ENCODE measurements around the gene KCNA4.
"Not testable (repeated sequence)": the region's sequence is repeated elsewhere in the genome, so short reads cannot be mapped to it uniquely, and the experiment has no call there.

KCNA4 gene

GRCh38 chr11:30016588-30017363 lies at the start of gene KCNA4:
TSS of gene KCNA4 (minus strand) at chr11:30017030. CDS start at chr11:30012678, 4,352 bp downstream.
- Histone ChIP-seq H3K4me3 (ENCODE audit: low read length) (peak within 1 kb of the TSS; percentile 40), H3K27ac (ENCODE audit: low read depth, low read length) (no peak within 1 kb of the TSS), H3K9ac (ENCODE audit: low read length) (no peak within 1 kb of the TSS), H3K36me3 (ENCODE audit: control insufficient read depth, insufficient read depth, low read length) (no peaks in the 10 kb centered on the region), H3K27me3 (ENCODE audit: control insufficient read depth, insufficient read depth, low read length) (peaks cover 5% of the 10 kb centered on the region), H3K4me1 (ENCODE audit: control insufficient read depth, insufficient read depth, low read length) (no peaks in the 10 kb centered on the region)

GRCh38 chr11:30062103-30062502 lies 45.3 kb upstream of the KCNA4 start:
- Histone ChIP-seq H3K27ac (ENCODE audit: low read depth, low read length) (no peak overlapping the region), H3K9ac (ENCODE audit: low read length) (no peak overlapping the region), H3K36me3 (ENCODE audit: control insufficient read depth, insufficient read depth, low read length) (no peaks in the 10 kb centered on the region), H3K4me3 (ENCODE audit: low read length) (no peak overlapping the region), H3K4me1 (ENCODE audit: control insufficient read depth, insufficient read depth, low read length) (no peaks in the 10 kb centered on the region), H3K27me3 (ENCODE audit: control insufficient read depth, insufficient read depth, low read length) (no peaks in the 10 kb centered on the region)

- Histone ChIP-seq H3K27me3 (ENCODE audit: control insufficient read depth, insufficient read depth, low read length) (no peaks in the 10 kb centered on the region), H3K4me1 (ENCODE audit: control insufficient read depth, insufficient read depth, low read length) (no peaks in the 10 kb centered on the region), H3K4me3 (ENCODE audit: low read length) (no peak overlapping the region)
Observed at GRCh38 chr11:30059172-30059815, 42.5 kb upstream of the KCNA4 start.

DNA sequence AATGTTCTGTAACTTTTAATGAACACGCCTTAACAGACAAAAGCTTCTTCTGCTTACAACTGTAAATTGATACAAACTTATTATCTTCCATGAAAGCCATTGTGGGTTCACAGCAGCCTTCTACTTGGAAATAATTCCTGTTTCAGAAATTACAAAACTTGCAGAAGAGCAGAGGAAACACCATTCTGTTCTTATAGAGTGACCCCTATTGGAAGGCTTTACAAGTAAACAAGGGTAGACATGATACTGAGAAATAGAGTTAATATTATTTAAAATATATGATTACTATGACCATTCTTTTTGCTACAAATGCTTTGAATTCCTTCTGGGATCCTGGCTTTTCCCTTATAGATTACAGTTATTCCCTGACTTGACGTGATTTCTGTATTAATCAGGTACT lies 32.4 kb upstream of the KCNA4 start:
- Histone ChIP-seq H3K9ac (ENCODE audit: low read length) (no peak overlapping the region), H3K27me3 (ENCODE audit: control insufficient read depth, insufficient read depth, low read length) (peaks cover 2% of the 10 kb centered on the region), H3K36me3 (ENCODE audit: control insufficient read depth, insufficient read depth, low read length) (no peaks in the 10 kb centered on the region), H3K4me1 (ENCODE audit: control insufficient read depth, insufficient read depth, low read length) (no peaks in the 10 kb centered on the region), H3K27ac (ENCODE audit: low read depth, low read length) (no peak overlapping the region), H3K4me3 (ENCODE audit: low read length) (no peak overlapping the region)

More at GRCh38 chr11:30059172-30059815, 42.5 kb upstream of the KCNA4 start:
- Histone ChIP-seq H3K36me3 (ENCODE audit: control insufficient read depth, insufficient read depth, low read length) (no peaks in the 10 kb centered on the region), H3K27ac (ENCODE audit: low read depth, low read length) (no peak overlapping the region), H3K9ac (ENCODE audit: low read length) (no peak overlapping the region)

GRCh38 chr11:30046578-30046945 lies 29.7 kb upstream of the KCNA4 start:
- Histone ChIP-seq H3K4me3 (ENCODE audit: low read length) (no peak overlapping the region), H3K27ac (ENCODE audit: low read depth, low read length) (no peak overlapping the region), H3K36me3 (ENCODE audit: control insufficient read depth, insufficient read depth, low read length) (no peaks in the 10 kb centered on the region), H3K27me3 (ENCODE audit: control insufficient read depth, insufficient read depth, low read length) (peaks cover 2% of the 10 kb centered on the region), H3K9ac (ENCODE audit: low read length) (no peak overlapping the region), H3K4me1 (ENCODE audit: control insufficient read depth, insufficient read depth, low read length) (no peaks in the 10 kb centered on the region)

DNA sequence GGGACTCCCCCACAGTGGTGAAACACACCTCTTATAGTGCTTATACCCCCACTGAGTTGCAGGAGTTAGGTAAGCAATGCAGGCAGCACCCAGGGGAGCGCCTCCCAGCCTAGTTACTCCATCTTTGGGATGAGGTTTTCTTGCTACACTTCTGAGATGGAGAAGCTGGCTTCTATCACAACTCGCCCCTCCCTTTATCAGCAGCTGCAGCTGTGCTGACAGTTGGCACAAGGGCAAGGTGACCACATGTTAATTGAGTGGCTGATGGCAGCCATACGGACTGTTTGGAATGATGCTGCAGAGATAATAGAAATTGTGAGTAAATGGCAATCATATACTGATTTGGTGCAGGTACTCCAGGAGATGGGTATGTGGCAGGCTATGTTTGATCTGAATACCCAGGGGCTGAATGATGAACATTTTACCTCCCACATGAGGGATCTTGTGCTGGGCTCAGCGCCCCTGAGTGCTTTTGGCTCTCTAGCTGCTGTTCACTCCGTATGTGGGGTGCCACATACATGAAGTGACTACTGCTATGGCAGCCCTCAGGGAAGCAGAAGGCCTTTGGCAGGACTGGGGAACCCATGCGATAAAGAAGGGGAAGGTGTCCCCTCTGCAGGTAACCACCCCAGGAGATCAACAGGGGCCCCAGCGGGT lies 29.2 kb upstream of the KCNA4 start:
- no peaks in the 10 kb centered on the region for H3K4me1 ChIP-seq (ENCODE audit: control insufficient read depth, insufficient read depth, low read length)
- H3K4me3 ChIP-seq (ENCODE audit: low read length): no peak overlapping the region
- no peaks in the 10 kb centered on the region for H3K36me3 ChIP-seq (ENCODE audit: control insufficient read depth, insufficient read depth, low read length)
- H3K9ac ChIP-seq (ENCODE audit: low read length): no peak overlapping the region
- H3K27me3 ChIP-seq (ENCODE audit: control insufficient read depth, insufficient read depth, low read length): peaks cover 2% of the 10 kb centered on the region
- no peak overlapping the region for H3K27ac ChIP-seq (ENCODE audit: low read depth, low read length)

- H3K4me1 ChIP-seq (ENCODE audit: control insufficient read depth, insufficient read depth, low read length): no peaks in the 10 kb centered on the region
Observed at GRCh38 chr11:30045144-30045543, 28.3 kb upstream of the KCNA4 start.

DNA sequence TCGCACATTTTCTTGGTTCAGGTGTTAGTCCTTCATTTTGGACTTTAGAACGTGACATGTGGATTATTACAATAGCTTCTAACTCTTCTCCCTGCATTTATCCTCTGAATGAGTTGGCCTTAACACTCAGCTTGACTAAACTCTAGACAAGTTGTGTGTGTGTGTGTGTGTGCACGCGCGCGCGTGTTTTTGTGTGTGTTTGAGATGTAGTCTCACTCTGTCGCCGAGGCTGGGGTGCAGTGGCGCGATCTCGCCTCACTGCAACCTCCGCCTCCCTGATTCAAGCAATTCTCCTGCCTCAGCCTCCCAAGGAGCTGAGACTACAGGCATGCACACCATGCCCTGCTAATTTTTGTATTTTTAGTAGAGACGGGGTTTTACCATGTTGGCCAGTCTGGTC lies 24.3 kb upstream of the KCNA4 start:
- no peak overlapping the region for H3K9ac ChIP-seq (ENCODE audit: low read length)
- H3K36me3 ChIP-seq (ENCODE audit: control insufficient read depth, insufficient read depth, low read length): no peaks in the 10 kb centered on the region
- no peak overlapping the region for H3K27ac ChIP-seq (ENCODE audit: low read depth, low read length)
- no peaks in the 10 kb centered on the region for H3K27me3 ChIP-seq (ENCODE audit: control insufficient read depth, insufficient read depth, low read length)
- H3K4me3 ChIP-seq (ENCODE audit: low read length): no peak overlapping the region
- no peaks in the 10 kb centered on the region for H3K4me1 ChIP-seq (ENCODE audit: control insufficient read depth, insufficient read depth, low read length)

More at GRCh38 chr11:30045144-30045543, 28.3 kb upstream of the KCNA4 start:
- no peak overlapping the region for H3K4me3 ChIP-seq (ENCODE audit: low read length)
- H3K36me3 ChIP-seq (ENCODE audit: control insufficient read depth, insufficient read depth, low read length): no peaks in the 10 kb centered on the region
- no peak overlapping the region for H3K27ac ChIP-seq (ENCODE audit: low read depth, low read length)
- H3K9ac ChIP-seq (ENCODE audit: low read length): no peak overlapping the region
- H3K27me3 ChIP-seq (ENCODE audit: control insufficient read depth, insufficient read depth, low read length): peaks cover 2% of the 10 kb centered on the region

DNA sequence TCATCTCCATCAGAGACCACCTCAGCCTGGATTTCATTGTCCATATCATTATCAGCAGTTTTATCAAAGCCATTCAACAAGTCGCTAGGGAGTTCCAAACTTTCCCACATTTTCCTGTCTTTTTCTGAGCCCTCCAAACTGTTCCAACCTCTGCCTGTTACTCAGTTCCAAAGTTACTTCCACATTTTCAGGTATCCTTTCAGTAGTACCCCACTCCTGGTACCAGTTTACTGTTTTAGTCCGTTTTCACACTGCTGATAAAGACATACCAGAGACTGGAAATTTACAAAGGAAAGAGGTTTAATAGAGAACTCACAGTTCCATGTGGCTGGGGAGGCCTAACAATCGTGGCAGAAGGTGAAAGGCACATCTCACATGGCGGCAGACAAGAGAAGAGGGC lies 17.9 kb upstream of the KCNA4 start:
- not testable (repeated sequence) for H3K27me3 ChIP-seq (ENCODE audit: control insufficient read depth, insufficient read depth, low read length); H3K27ac ChIP-seq (ENCODE audit: low read depth, low read length); H3K36me3 ChIP-seq (ENCODE audit: control insufficient read depth, insufficient read depth, low read length); H3K4me3 ChIP-seq (ENCODE audit: low read length); H3K9ac ChIP-seq (ENCODE audit: low read length); H3K4me1 ChIP-seq (ENCODE audit: control insufficient read depth, insufficient read depth, low read length)

GRCh38 chr11:30034166-30034565 lies 17.3 kb upstream of the KCNA4 start:
- H3K4me3 ChIP-seq (ENCODE audit: low read length); H3K27me3 ChIP-seq (ENCODE audit: control insufficient read depth, insufficient read depth, low read length); H3K9ac ChIP-seq (ENCODE audit: low read length); H3K27ac ChIP-seq (ENCODE audit: low read depth, low read length); H3K4me1 ChIP-seq (ENCODE audit: control insufficient read depth, insufficient read depth, low read length); H3K36me3 ChIP-seq (ENCODE audit: control insufficient read depth, insufficient read depth, low read length): not testable (repeated sequence)

DNA sequence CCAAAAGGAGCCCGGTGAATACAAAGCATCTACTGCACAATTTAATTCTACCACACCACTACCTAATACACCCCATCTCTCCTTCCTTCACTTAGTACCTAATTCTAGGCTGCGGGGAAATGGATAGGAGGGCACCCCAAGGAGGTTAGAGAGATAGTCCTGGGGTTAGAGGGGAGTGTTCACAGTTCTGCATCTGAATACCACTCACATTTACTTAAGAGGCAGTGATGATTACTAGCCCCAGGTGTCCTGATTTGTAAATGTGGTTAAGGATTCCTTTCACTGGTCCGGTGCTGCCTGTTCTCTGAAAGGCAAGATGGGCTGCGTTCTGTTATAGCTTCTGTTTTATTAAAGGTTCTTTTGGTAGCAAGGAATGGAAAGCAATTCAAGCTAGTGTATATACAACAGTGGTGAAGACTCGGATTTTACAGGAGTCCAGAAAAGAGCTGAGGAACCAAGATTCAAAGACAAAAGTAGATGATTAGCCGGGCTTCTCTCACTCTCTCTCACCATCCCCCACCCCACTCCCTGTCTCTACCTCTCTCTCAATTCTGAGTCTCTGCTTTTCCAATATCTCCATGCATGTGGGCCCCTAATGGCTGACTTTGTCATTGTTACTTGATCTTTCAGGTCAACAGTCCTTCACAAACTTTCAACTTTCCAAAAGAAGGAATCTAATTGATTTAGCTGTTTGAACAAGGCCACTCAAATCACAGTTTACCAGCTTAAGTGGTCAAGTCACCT lies 8.7 kb upstream of the KCNA4 start:
- Histone ChIP-seq H3K27ac (ENCODE audit: low read depth, low read length) (no peak overlapping the region), H3K4me1 (ENCODE audit: control insufficient read depth, insufficient read depth, low read length) (no peaks in the 10 kb centered on the region), H3K9ac (ENCODE audit: low read length) (no peak overlapping the region), H3K36me3 (ENCODE audit: control insufficient read depth, insufficient read depth, low read length) (no peaks in the 10 kb centered on the region), H3K4me3 (ENCODE audit: low read length) (no peak overlapping the region), H3K27me3 (ENCODE audit: control insufficient read depth, insufficient read depth, low read length) (no peaks in the 10 kb centered on the region)

GRCh38 chr11:30023074-30023473 lies 6.2 kb upstream of the KCNA4 start:
- Histone ChIP-seq H3K4me3 (ENCODE audit: low read length) (no peak overlapping the region), H3K27me3 (ENCODE audit: control insufficient read depth, insufficient read depth, low read length) (no peaks in the 10 kb centered on the region)

More at GRCh38 chr11:30023074-30023473, 6.2 kb upstream of the KCNA4 start:
- Histone ChIP-seq H3K4me1 (ENCODE audit: control insufficient read depth, insufficient read depth, low read length) (no peaks in the 10 kb centered on the region), H3K36me3 (ENCODE audit: control insufficient read depth, insufficient read depth, low read length) (no peaks in the 10 kb centered on the region), H3K9ac (ENCODE audit: low read length) (no peak overlapping the region), H3K27ac (ENCODE audit: low read depth, low read length) (no peak overlapping the region)

Measured in rectal smooth muscle tissue (tissue), 1 donor.